GM12878 (cell line): ENCODE data around the gene INTU. TPM values are rescaled to one million over a fixed set of nuclear protein-coding genes. Genes with fewer than 3 reads are reported as not detected.

Experiments
- ATAC-seq: fragments of 200-7000 bp; cut with Tn5 transposase; 3 replicates; pipeline ENCODE4 v1.9.1; 2020; ENCODE audit warnings: mild to moderate bottlenecking, moderate library complexity
- BruUV-seq: library from RNA; stranded (reverse); fragments of 400-500 nt; replicated peaks from 2 replicates; lab custom pipeline; 2021; lab: Mats Ljungman, UMichigan
- CTCF ChIA-PET: fragments of 300-600 bp; sonication (Branson Sonifier 250); formaldehyde crosslinking; extraction: SDS; loops from one replicate; lab custom pipeline; 2021; ENCODE audit warnings: inconsistent platforms; lab: Yijun Ruan, JAX
- POLR2A ChIA-PET: fragments of 350-600 bp; formaldehyde crosslinking; extraction: SDS; loops from one replicate; lab custom pipeline; 2021; ENCODE audit warnings: inconsistent platforms; lab: Charles Lee
- RAD21 ChIA-PET: fragments of 300-600 bp; sonication (Branson Sonifier 250); formaldehyde crosslinking; loops from one replicate; lab custom pipeline; 2023; ENCODE audit warnings: antibody characterized with exemption; ENCODE audit not compliant: unreplicated experiment; lab: Charles Lee
- SMC1A ChIA-PET: fragments of 300-600 bp; sonication (Branson Sonifier 250); formaldehyde crosslinking; loops from one replicate; lab custom pipeline; 2023; ENCODE audit not compliant: unreplicated experiment, uncharacterized antibody; lab: Charles Lee
- DNase-seq: peaks from one replicate; pipeline ENCODE4 v3.0.0-alpha.2; 2011; ENCODE audit warnings: low read depth, low spot score
- FAIRE-seq: peaks from 3 replicates; lab custom pipeline; 2011; peaks lifted over from hg19 to GRCh38; lab: Jason Lieb, UNC
- H2AFZ ChIP-seq: 2 replicates; pipeline ENCODE4 v1.6.0; 2011; ENCODE audit warnings: low read depth, low read length, control low read depth; ENCODE audit not compliant: control insufficient read depth
- H3K27ac ChIP-seq: 2 replicates; pipeline ENCODE4 v1.5.1; 2011; ENCODE audit warnings: control low read depth; ENCODE audit not compliant: control insufficient read depth, insufficient read depth
- H3K27me3 ChIP-seq, 2 experiments: replicated peaks in 1 of 2; 2 replicates each; pipeline versions ENCODE4 v1.6.0 to v1.6.1; 2011; ENCODE audit warnings: low read length in 1 of 2; ENCODE audit not compliant: control insufficient read depth in 2 of 2, insufficient read depth in 2 of 2
- H3K36me3 ChIP-seq, 2 experiments: 2 replicates each; pipeline ENCODE4 v1.5.1; 2011; ENCODE audit warnings: low read length in 1 of 2; ENCODE audit not compliant: control insufficient read depth in 2 of 2, insufficient read depth in 2 of 2
- H3K4me1 ChIP-seq: 2 replicates; pipeline ENCODE4 v1.6.1; 2011; ENCODE audit warnings: mild to moderate bottlenecking, low read length, moderate library complexity, mixed read lengths; ENCODE audit not compliant: control insufficient read depth, insufficient read depth
- H3K4me2 ChIP-seq: 2 replicates; pipeline ENCODE4 v1.6.0; 2011; ENCODE audit warnings: control low read depth; ENCODE audit not compliant: control insufficient read depth, insufficient read depth
- H3K4me3 ChIP-seq: fragments of 200-600 bp; sonication (generic); 2 replicates; pipeline ENCODE4 v1.5.1; 2016
- H3K79me2 ChIP-seq: 2 replicates; pipeline ENCODE4 v1.6.0; 2011; ENCODE audit warnings: low read length; ENCODE audit not compliant: control insufficient read depth, insufficient read depth
- H3K9ac ChIP-seq: 2 replicates; pipeline ENCODE4 v1.8.0; 2011; ENCODE audit warnings: low read length, control low read depth, mixed read lengths; ENCODE audit not compliant: control insufficient read depth, insufficient read depth
- H3K9me3 ChIP-seq: replicated peaks from 3 replicates; pipeline ENCODE4 v1.5.1; 2011; ENCODE audit warnings: mild to moderate bottlenecking, low read length; ENCODE audit not compliant: control insufficient read depth, insufficient read depth
- H4K20me1 ChIP-seq: 2 replicates; pipeline ENCODE4 v1.6.0; 2011; ENCODE audit not compliant: control insufficient read depth, insufficient read depth
- CBFB ChIP-seq: IDR thresholded peaks from 2 replicates; pipeline ENCODE4 v1.6.1; 2016; ENCODE audit warnings: antibody characterized with exemption, low read depth
- CBX5 ChIP-seq: sonication (generic); IDR thresholded peaks from 2 replicates; pipeline ENCODE4 v1.6.1; 2016; ENCODE audit warnings: low read depth, moderate library complexity, mild to moderate bottlenecking, inconsistent platforms
- CEBPB ChIP-seq, 2 experiments: fragments of 150-350 bp in 1 of 2; IDR thresholded peaks; 2 replicates each; pipeline ENCODE4 v1.6.1; 2012 to 2014; ENCODE audit warnings: low read depth in 2 of 2, low read length in 2 of 2, borderline replicate concordance in 1 of 2, inconsistent platforms in 1 of 2
- CUX1 ChIP-seq: IDR thresholded peaks from 2 replicates; pipeline ENCODE4 v1.6.1; 2012; ENCODE audit warnings: improper control_type of control experiment, low read depth, low read length; ENCODE audit not compliant: insufficient replicate concordance
- FOXM1 ChIP-seq: IDR thresholded peaks from 2 replicates; pipeline ENCODE4 v1.6.1; 2012; ENCODE audit warnings: low read depth, mild to moderate bottlenecking, inconsistent platforms, low read length, moderate library complexity
- KAT2A ChIP-seq: conservative IDR thresholded peaks from 2 replicates; pipeline ENCODE4 v1.6.1; 2011; ENCODE audit warnings: low read depth, low read length; ENCODE audit not compliant: control insufficient read depth
- KDM1A ChIP-seq: fragments of 200-600 bp; sonication (generic); IDR thresholded peaks from 2 replicates; pipeline ENCODE4 v1.6.1; 2016; ENCODE audit warnings: borderline replicate concordance
- MYB ChIP-seq: fragments of 150-350 bp; IDR thresholded peaks from 2 replicates; pipeline ENCODE4 v1.6.1; 2014; ENCODE audit warnings: mild to moderate bottlenecking, low read depth, low read length, borderline replicate concordance
- RB1 ChIP-seq: fragments of 450-650 bp; formaldehyde crosslinking; IDR thresholded peaks from 2 replicates; pipeline ENCODE4 v1.6.1; 2017; ENCODE audit warnings: mild to moderate bottlenecking, borderline replicate concordance
- RBBP5 ChIP-seq: fragments of 200-600 bp; sonication (generic); conservative IDR thresholded peaks from 2 replicates; pipeline ENCODE4 v1.6.1; 2016
- RELA ChIP-seq: fragments of 450-650 bp; IDR thresholded peaks from 2 replicates; pipeline ENCODE4 v1.8.0; 2014; ENCODE audit warnings: borderline replicate concordance; ENCODE audit not compliant: partially characterized antibody
- RELB ChIP-seq: fragments of 450-650 bp; IDR thresholded peaks from 2 replicates; pipeline ENCODE4 v1.6.1; 2017; ENCODE audit warnings: low read depth, mild to moderate bottlenecking, moderate library complexity
- TBL1XR1 ChIP-seq: IDR thresholded peaks from 2 replicates; pipeline ENCODE4 v1.6.1; 2012; ENCODE audit warnings: low read depth, low read length, improper control_type of control experiment
- TCF7 ChIP-seq: IDR thresholded peaks from 2 replicates; pipeline ENCODE4 v1.6.1; 2014; ENCODE audit warnings: antibody characterized with exemption, borderline replicate concordance
- WGBS: methylation state at CpG from one replicate; pipeline ENCODE4 v1.1.6; 2016; ENCODE audit warnings: low lambda C conversion rate; ENCODE audit not compliant: insufficient replicate concordance, insufficient coverage; ENCODE audit errors: missing lambda C conversion rate; 5-methylcytosine and 5-hydroxymethylcytosine counted together
- in situ Hi-C: fragments of 300-500 bp; cut with MboI; formaldehyde crosslinking; loops from 9 replicates; pipeline ENCODE4 v1.14.3; 2018; ENCODE audit warnings: mixed read lengths
- intact Hi-C: fragments of 100-400 bp; cut with micrococcal nuclease; formaldehyde crosslinking; loops from one replicate; pipeline ENCODE4 v1.14.2; 2022; ENCODE audit not compliant: unreplicated experiment
- polyA plus RNA-seq, 11 experiments: library from polyadenylated mRNA; depleted of rRNA in 4 of 11; unstranded in 6 of 11; stranded (reverse) in 5 of 11; fragments of >200 nt; fragmentation: Nextera tagmentation in 4 of 11; fragmentation: Illumina TruSeq in 1 of 11; extraction: Ambion mirVana in 4 of 11; extraction: Trizol in 1 of 11; gene quantifications; 1 replicate in 1 of 11; 2 replicates in 10 of 11; pipeline versions ENCODE4 v1.2.1 to v1.2.3, GENCODE V29; 2011 to 2016; ENCODE audit warnings: inconsistent platforms in 2 of 11, missing spikeins in 2 of 11, low read depth in 1 of 11
- total RNA-seq, 4 experiments: library from RNA; depleted of rRNA in 3 of 4; stranded (reverse); fragments of >200 nt in 3 of 4; fragmentation: Illumina TruSeq in 1 of 4; extraction: Trizol in 1 of 4; gene quantifications; 2 replicates each; pipeline versions ENCODE4 v1.2.1 to v1.2.3, GENCODE V29; 2013 to 2021
- TF ChIP-seq, protein P1 (sequence below): fragments of 450-650 bp; IDR thresholded peaks from 2 replicates; pipeline ENCODE4 v1.6.1; 2016; ENCODE audit warnings: mild to moderate bottlenecking, moderate library complexity, borderline replicate concordance

Gene INTU
- total and polyA plus RNA-seq, 10 of the 15 experiments (the other 5 are each of a cell fraction or from before 2014, with no cell fraction given): under 0.01 to 0.15 (median 0.01) TPM; not detected in 4

DNA sequence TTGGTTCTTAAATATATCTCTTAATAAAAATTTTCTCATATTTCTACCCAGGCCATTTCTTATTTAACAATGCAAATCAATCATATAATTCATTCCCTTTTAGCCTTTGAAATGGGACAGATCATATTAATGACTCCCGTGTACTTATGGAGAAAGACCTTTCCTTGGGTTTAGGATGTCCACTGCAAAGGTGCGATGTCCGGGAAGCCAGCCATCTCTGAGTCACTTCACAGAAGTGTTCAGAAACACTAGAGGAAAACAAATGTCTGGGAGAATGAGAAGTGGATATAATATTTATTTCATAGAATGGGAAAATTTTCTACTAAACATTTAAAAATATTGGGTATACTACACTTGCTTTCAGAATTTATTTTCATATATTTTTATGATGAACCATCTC lies 15.3 kb downstream of the INTU start:
- H3K9me3 ChIP-seq: no peaks in the 10 kb centered on the region
- CTCF ChIA-PET: no interaction called here
- 66% methylated on average over 3 of the region's 3 CpGs for WGBS
- no peak overlapping the region for H3K4me3 ChIP-seq
- no peak overlapping the region for H2AFZ ChIP-seq
- no peaks in the 10 kb centered on the region for H4K20me1 ChIP-seq
- FAIRE-seq: no peak
- no TSS peak for BruUV-seq
- no peaks in the 10 kb centered on the region for H3K79me2 ChIP-seq
- intact Hi-C loops (no loop called here), in situ Hi-C loops (no loop called here)
- POLR2A ChIA-PET: no interaction called here
- RAD21 ChIA-PET: no interaction called here
- no peaks in the 10 kb centered on the region for H3K36me3 ChIP-seq
- SMC1A ChIA-PET: no interaction called here
- no peak overlapping the region for H3K4me2 ChIP-seq
- no peak overlapping the region for H3K9ac ChIP-seq
- no peaks in the 10 kb centered on the region; a peak in 1 of 4 replicates for H3K27me3 ChIP-seq
- no peak overlapping the region for H3K27ac ChIP-seq
- no peak for DNase-seq
- ATAC-seq: no peak
- H3K4me1 ChIP-seq: no peaks in the 10 kb centered on the region
- TF ChIP-seq RELA (no peak), KDM1A (no peak), RBBP5 (no peak), RB1 (no peak), RELB (no peak), CUX1 (no peak), CBFB (no peak), MYB (no peak), TCF7 (no peak), CEBPB (IDR thresholded peaks at IDR 0.05; ENCODE audit: borderline replicate concordance in 1 of 2, low read depth in 2 of 2, low read length in 2 of 2) (no peak), FOXM1 (no peak), TBL1XR1 (no peak), KAT2A (no peak), CBX5 (no peak)
- TF ChIP-seq, protein P1, sequence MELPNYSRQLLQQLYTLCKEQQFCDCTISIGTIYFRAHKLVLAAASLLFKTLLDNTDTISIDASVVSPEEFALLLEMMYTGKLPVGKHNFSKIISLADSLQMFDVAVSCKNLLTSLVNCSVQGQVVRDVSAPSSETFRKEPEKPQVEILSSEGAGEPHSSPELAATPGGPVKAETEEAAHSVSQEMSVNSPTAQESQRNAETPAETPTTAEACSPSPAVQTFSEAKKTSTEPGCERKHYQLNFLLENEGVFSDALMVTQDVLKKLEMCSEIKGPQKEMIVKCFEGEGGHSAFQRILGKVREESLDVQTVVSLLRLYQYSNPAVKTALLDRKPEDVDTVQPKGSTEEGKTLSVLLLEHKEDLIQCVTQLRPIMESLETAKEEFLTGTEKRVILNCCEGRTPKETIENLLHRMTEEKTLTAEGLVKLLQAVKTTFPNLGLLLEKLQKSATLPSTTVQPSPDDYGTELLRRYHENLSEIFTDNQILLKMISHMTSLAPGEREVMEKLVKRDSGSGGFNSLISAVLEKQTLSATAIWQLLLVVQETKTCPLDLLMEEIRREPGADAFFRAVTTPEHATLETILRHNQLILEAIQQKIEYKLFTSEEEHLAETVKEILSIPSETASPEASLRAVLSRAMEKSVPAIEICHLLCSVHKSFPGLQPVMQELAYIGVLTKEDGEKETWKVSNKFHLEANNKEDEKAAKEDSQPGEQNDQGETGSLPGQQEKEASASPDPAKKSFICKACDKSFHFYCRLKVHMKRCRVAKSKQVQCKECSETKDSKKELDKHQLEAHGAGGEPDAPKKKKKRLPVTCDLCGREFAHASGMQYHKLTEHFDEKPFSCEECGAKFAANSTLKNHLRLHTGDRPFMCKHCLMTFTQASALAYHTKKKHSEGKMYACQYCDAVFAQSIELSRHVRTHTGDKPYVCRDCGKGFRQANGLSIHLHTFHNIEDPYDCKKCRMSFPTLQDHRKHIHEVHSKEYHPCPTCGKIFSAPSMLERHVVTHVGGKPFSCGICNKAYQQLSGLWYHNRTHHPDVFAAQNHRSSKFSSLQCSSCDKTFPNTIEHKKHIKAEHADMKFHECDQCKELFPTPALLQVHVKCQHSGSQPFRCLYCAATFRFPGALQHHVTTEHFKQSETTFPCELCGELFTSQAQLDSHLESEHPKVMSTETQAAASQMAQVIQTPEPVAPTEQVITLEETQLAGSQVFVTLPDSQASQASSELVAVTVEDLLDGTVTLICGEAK: no peak
